NCI-H526 treated with DMSO at 0.1 percent for 48 hours (cell line): ENCODE measurements around the gene ANKRD9.
"Not testable (repeated sequence)": the region's sequence is repeated elsewhere in the genome, so short reads cannot be mapped to it uniquely, and the experiment has no call there.

Experiments
- DNase-seq: peaks from one replicate; lab custom pipeline; 2025; lab: John Stamatoyannopoulos, UW

ANKRD9 gene

GRCh38 chr14:102538602-102539543, 29.3 kb upstream of the ANKRD9 start:
- no peak for DNase-seq

- no peak for DNase-seq
These were observed 28.5 kb upstream of the ANKRD9 start for GRCh38 chr14:102537981-102538601.

- DNase-seq = no peak
These were observed 22.7 kb upstream of the ANKRD9 start for GRCh38 chr14:102532204-102532658.

GRCh38 chr14:102530828-102531478, 21.4 kb upstream of the ANKRD9 start:
- peak; percentile 62 for DNase-seq

GRCh38 chr14:102528431-102529170, 19.0 kb upstream of the ANKRD9 start:
- DNase-seq = no peak

GRCh38 chr14:102525929-102526497, 16.4 kb upstream of the ANKRD9 start:
- DNase-seq = no peak

- DNase-seq = peak; percentile 46
These were observed 15.8 kb upstream of the ANKRD9 start for GRCh38 chr14:102525219-102525928.

GRCh38 chr14:102524451-102525218, 15.1 kb upstream of the ANKRD9 start:
- DNase-seq = peak; percentile 97

- no peak for DNase-seq
These were observed 14.2 kb upstream of the ANKRD9 start for GRCh38 chr14:102523569-102524450.

GRCh38 chr14:102523200-102523568, 13.6 kb upstream of the ANKRD9 start:
- DNase-seq = no peak

- not testable (repeated sequence) for DNase-seq
These were observed 10.1 kb upstream of the ANKRD9 start for GRCh38 chr14:102519709-102520108.

GRCh38 chr14:102518063-102518648, 8.6 kb upstream of the ANKRD9 start:
- DNase-seq = no peak

- DNase-seq = no peak
These were observed 8.0 kb upstream of the ANKRD9 start for GRCh38 chr14:102517392-102518062.

GRCh38 chr14:102516531-102517391, 7.2 kb upstream of the ANKRD9 start:
- peak; percentile 16 for DNase-seq

GRCh38 chr14:102514987-102515733, 5.6 kb upstream of the ANKRD9 start:
- no peak for DNase-seq
